B cell (primary cell): ENCODE results near the gene NDUFA8. TPM values are rescaled to one million over a fixed set of nuclear protein-coding genes. Genes with fewer than 3 reads are reported as not detected.

Experiments used
- ATAC-seq: fragments of 200-7000 bp; cut with Tn5 transposase; one replicate; pipeline ENCODE4 v1.10.0; 2021; ENCODE audit warnings: low read depth, mild to moderate bottlenecking, moderate number of reproducible peaks, moderate library complexity
- CTCF ChIA-PET: fragments of 350-600 bp; sonication (Branson Sonifier 250); formaldehyde crosslinking; loops from one replicate; lab custom pipeline; 2021; ENCODE audit warnings: antibody characterized with exemption, inconsistent platforms; lab: Charles Lee
- POLR2A ChIA-PET: fragments of 350-600 bp; sonication (Branson Sonifier 250); formaldehyde crosslinking; loops from one replicate; lab custom pipeline; 2021; ENCODE audit warnings: antibody characterized with exemption; lab: Charles Lee
- DNase-seq: peaks from one replicate; pipeline ENCODE4 v3.0.0; 2013
- H2AFZ ChIP-seq: 2 replicates; pipeline ENCODE4 v1.6.1; 2012; ENCODE audit warnings: mild to moderate bottlenecking, low read depth, low read length; ENCODE audit not compliant: insufficient read depth, poor library complexity, severe bottlenecking
- H3K27ac ChIP-seq, 2 donors: 1 replicate in 1 of 2; 2 replicates in 1 of 2; pipeline ENCODE4 v1.5.1; 2012 to 2013; ENCODE audit warnings: low read length in 2 of 2, mild to moderate bottlenecking in 2 of 2, moderate library complexity in 1 of 2
- H3K27me3 ChIP-seq, 4 experiments: fragments of 200-600 bp in 1 of 4; sonication (generic) in 1 of 4; replicated peaks in 1 of 4; 1 replicate in 2 of 4; 2 replicates in 2 of 4; pipeline versions ENCODE4 v1.6.1 to v1.7.0; 2013 to 2016; ENCODE audit warnings: low read length in 3 of 4, mild to moderate bottlenecking in 2 of 4, mixed read lengths in 1 of 4, moderate library complexity in 1 of 4; ENCODE audit not compliant: insufficient read depth in 4 of 4, control insufficient read depth in 3 of 4; ENCODE audit errors: control extremely low read depth in 1 of 4
- H3K36me3 ChIP-seq, 2 experiments: replicated peaks in 1 of 2; 1 replicate in 1 of 2; 2 replicates in 1 of 2; pipeline versions ENCODE4 v1.6.1 to v1.7.1; 2013; ENCODE audit warnings: low read length in 1 of 2; ENCODE audit not compliant: insufficient read depth in 2 of 2, control insufficient read depth in 1 of 2; ENCODE audit errors: control extremely low read depth in 1 of 2, extremely low read depth in 1 of 2
- H3K4me1 ChIP-seq, 2 donors: fragments of 200-600 bp in 1 of 2; sonication (generic) in 1 of 2; 1 replicate in 1 of 2; 2 replicates in 1 of 2; pipeline versions ENCODE4 v1.5.1 to v1.6.1; 2013 to 2017; ENCODE audit warnings: low read length in 2 of 2; ENCODE audit not compliant: control insufficient read depth in 2 of 2, insufficient read depth in 2 of 2
- H3K4me2 ChIP-seq: replicated peaks from 2 replicates; pipeline ENCODE3; 2012; ENCODE audit warnings: mild to moderate bottlenecking, low read depth, low read length; ENCODE audit not compliant: poor library complexity, severe bottlenecking
- H3K4me3 ChIP-seq, 5 experiments: fragments of 200-600 bp in 1 of 5; sonication (generic) in 1 of 5; 1 replicate in 3 of 5; 2 replicates in 2 of 5; pipeline versions ENCODE4 v1.5.1 to v1.7.0; 2011 to 2016; ENCODE audit warnings: low read length in 4 of 5, mild to moderate bottlenecking in 4 of 5, low read depth in 2 of 5, control low read depth in 1 of 5, moderate library complexity in 1 of 5; ENCODE audit not compliant: insufficient read depth in 1 of 5; ENCODE audit errors: control extremely low read depth in 1 of 5, extremely low read depth in 1 of 5
- H3K79me2 ChIP-seq: fragments of 200-600 bp; sonication (generic); one replicate; pipeline ENCODE4 v1.6.0; 2016; ENCODE audit warnings: low read length; ENCODE audit not compliant: control insufficient read depth, insufficient read depth
- H3K9ac ChIP-seq: fragments of 200-600 bp; sonication (generic); 2 replicates; pipeline ENCODE4 v1.6.1; 2017; ENCODE audit warnings: mild to moderate bottlenecking, low read length, moderate library complexity
- H3K9me3 ChIP-seq, 3 donors: one replicate each; pipeline versions ENCODE4 v1.6.1 to v1.7.1; 2013; ENCODE audit warnings: low read length in 2 of 3; ENCODE audit not compliant: control insufficient read depth in 2 of 3, insufficient read depth in 1 of 3; ENCODE audit errors: control extremely low read depth in 1 of 3
- H4K20me1 ChIP-seq: 2 replicates; pipeline ENCODE4 v1.6.0; 2012; ENCODE audit warnings: mild to moderate bottlenecking, low read length; ENCODE audit not compliant: insufficient read depth, control insufficient read depth, poor library complexity, severe bottlenecking
- H3K27ac Mint-ChIP-seq: one replicate; pipeline ENCODE4 v1.8.0; 2021; ENCODE audit warnings: mixed read lengths
- H3K27me3 Mint-ChIP-seq: one replicate; pipeline ENCODE4 v1.8.0; 2021; ENCODE audit warnings: mixed read lengths
- H3K4me1 Mint-ChIP-seq: one replicate; pipeline ENCODE4 v1.8.0; 2021; ENCODE audit warnings: mixed read lengths
- H3K4me3 Mint-ChIP-seq: one replicate; pipeline ENCODE4 v1.8.0; 2021; ENCODE audit warnings: mixed read lengths
- H3K9me3 Mint-ChIP-seq: one replicate; pipeline ENCODE4 v1.8.0; 2022; ENCODE audit warnings: mixed read lengths; ENCODE audit not compliant: insufficient read depth
- CTCF ChIP-seq: fragments of 200-600 bp; IDR thresholded peaks from one replicate; pipeline ENCODE4 v1.8.0; 2022; ENCODE audit warnings: antibody characterized with exemption, mild to moderate bottlenecking
- EZH2 ChIP-seq: IDR thresholded peaks from 2 replicates; pipeline ENCODE4 v1.6.1; 2012; ENCODE audit warnings: borderline replicate concordance, low read depth, mild to moderate bottlenecking, moderate library complexity, low read length; ENCODE audit not compliant: insufficient read depth, poor library complexity, severe bottlenecking
- WGBS: methylation state at CpG from one replicate; pipeline ENCODE4 v1.1.5; 2013; ENCODE audit warnings: missing lambda C conversion rate; ENCODE audit not compliant: insufficient coverage; 5-methylcytosine and 5-hydroxymethylcytosine counted together
- intact Hi-C: fragments of 100-400 bp; cut with micrococcal nuclease; formaldehyde crosslinking; loops from one replicate; pipeline ENCODE4 v1.10.0; 2022
- polyA plus RNA-seq: library from polyadenylated mRNA; depleted of rRNA; stranded (reverse); fragments of >200 nt; gene quantifications from 2 replicates; pipeline ENCODE4 v1.2.3, GENCODE V29; 2012
- total RNA-seq, 2 donors: library from RNA; stranded (reverse); fragments of 120-200 nt in 1 of 2; gene quantifications; 1 replicate in 1 of 2; 2 replicates in 1 of 2; pipeline versions ENCODE4 v1.2.3 to v1.2.4, GENCODE V29; 2013 to 2022

NDUFA8 gene
- total and polyA plus RNA-seq, 2 donors (not counting 1 experiment from before 2014, with no cell fraction given), result 10.6 to 15.7 TPM

GRCh38 chr9:122133984-122134535 is 25.5 kb downstream of the NDUFA8 start:
- CTCF ChIA-PET, result interaction anchor here (1.2 kb wide), 1 partner anchor 9 kb away, joined by 6 read pairs; no protein-coding TSS in a partner anchor
- Histone ChIP-seq H3K9me3 (no peaks in the 10 kb centered on the region), H3K4me1 (no peaks in the 10 kb centered on the region), H3K36me3 (no peaks in the 10 kb centered on the region), H3K4me3 (no peak overlapping the region), H3K79me2 (no peaks in the 10 kb centered on the region), H4K20me1 (no peaks in the 10 kb centered on the region), H3K4me2 (no peak overlapping the region), H3K27ac (no peak overlapping the region), H3K27me3 (no peaks in the 10 kb centered on the region), H2AFZ (no peak overlapping the region), H3K9ac (no peak overlapping the region)
- no peak for TF ChIP-seq EZH2
- no peak for TF ChIP-seq CTCF
- no peak for ATAC-seq
- H3K9me3 Mint-ChIP-seq, result no peaks in the 10 kb centered on the region
- no peak overlapping the region for H3K27ac Mint-ChIP-seq
- 91% methylated on average over 13 of the region's 17 CpGs for WGBS
- H3K4me3 Mint-ChIP-seq, result no peak overlapping the region
- peaks cover 27% of the 10 kb centered on the region for H3K27me3 Mint-ChIP-seq
- DNase-seq, result no peak
- POLR2A ChIA-PET, result no interaction called here
- intact Hi-C loops, result no loop called here
- H3K4me1 Mint-ChIP-seq, result no peaks in the 10 kb centered on the region

- ATAC-seq, result no peak
- WGBS, result 92% methylated on average over 11 of the region's 12 CpGs
Observed at GRCh38 chr9:122133263-122133983, 26.2 kb downstream of the NDUFA8 start.

More at GRCh38 chr9:122133263-122133983, 26.2 kb downstream of the NDUFA8 start:
- Histone ChIP-seq H3K9me3 (no peaks in the 10 kb centered on the region), H3K79me2 (no peaks in the 10 kb centered on the region), H3K4me1 (no peaks in the 10 kb centered on the region), H3K4me3 (no peak overlapping the region), H2AFZ (no peak overlapping the region), H3K4me2 (no peak overlapping the region), H4K20me1 (no peaks in the 10 kb centered on the region), H3K36me3 (no peaks in the 10 kb centered on the region), H3K9ac (no peak overlapping the region), H3K27ac (no peak overlapping the region), H3K27me3 (peaks cover 0 to 2% (median under 1%) of the 10 kb centered on the region in 4 experiments)
- ChIA-PET CTCF (interaction anchor here (1.2 to 1.6 kb wide), 2 partner anchors 9 to 11 kb away, joined by 6 to 10 read pairs; no protein-coding TSS in a partner anchor), POLR2A (no interaction called here)
- Mint-ChIP-seq H3K4me3 (no peak overlapping the region), H3K27me3 (peaks cover 32% of the 10 kb centered on the region), H3K27ac (no peak overlapping the region), H3K9me3 (no peaks in the 10 kb centered on the region), H3K4me1 (no peaks in the 10 kb centered on the region)
- no peak for TF ChIP-seq CTCF
- no peak for TF ChIP-seq EZH2
- DNase-seq, result no peak
- intact Hi-C loops, result no loop called here
